Endothelial cell (in vitro differentiated cells): ENCODE results near the gene HDLBP. TPM values are rescaled to one million over a fixed set of nuclear protein-coding genes. Genes with fewer than 3 reads are reported as not detected.

Experiments
- DNase-seq: peaks from one replicate; pipeline ENCODE4 v3.0.0; 2021; ENCODE audit warnings: low spot score
- H3K27ac Mint-ChIP-seq: one replicate; pipeline ENCODE4 v1.8.0; 2021; ENCODE audit warnings: mixed read lengths, inconsistent platforms; ENCODE audit not compliant: unreplicated experiment
- H3K27me3 Mint-ChIP-seq: one replicate; pipeline ENCODE4 v1.8.0; 2021; ENCODE audit warnings: mild to moderate bottlenecking, moderate library complexity, mixed read lengths, inconsistent platforms; ENCODE audit not compliant: unreplicated experiment
- H3K36me3 Mint-ChIP-seq: one replicate; pipeline ENCODE4 v1.8.0; 2021; ENCODE audit warnings: mild to moderate bottlenecking, low read depth, mixed read lengths, inconsistent platforms; ENCODE audit not compliant: unreplicated experiment
- H3K4me1 Mint-ChIP-seq: one replicate; pipeline ENCODE4 v1.8.0; 2021; ENCODE audit warnings: mild to moderate bottlenecking, mixed read lengths, inconsistent platforms; ENCODE audit not compliant: unreplicated experiment
- H3K4me3 Mint-ChIP-seq: one replicate; pipeline ENCODE4 v1.8.0; 2021; ENCODE audit warnings: mild to moderate bottlenecking, mixed read lengths, inconsistent platforms; ENCODE audit not compliant: unreplicated experiment
- H3K9me3 Mint-ChIP-seq: one replicate; pipeline ENCODE4 v1.8.0; 2021; ENCODE audit warnings: mixed read lengths, inconsistent platforms; ENCODE audit not compliant: unreplicated experiment
- CTCF ChIP-seq: fragments of 200-600 bp; sonication (generic); IDR thresholded peaks from one replicate; pipeline ENCODE4 v1.5.0; 2021; ENCODE audit warnings: antibody characterized with exemption; ENCODE audit not compliant: unreplicated experiment
- total RNA-seq: library from RNA; stranded (reverse); fragmentation: NEBNext Ultra II Directional; extraction: Animal tissue kit (Norgen Biotek cat#: 25700); gene quantifications from one replicate; pipeline ENCODE4 v1.2.1, GENCODE V29; 2021; ENCODE audit not compliant: unreplicated experiment

Gene HDLBP
- total RNA-seq, 1 donor from 2014 or later = 364 TPM

- no peaks in the 10 kb centered on the region for H3K9me3 Mint-ChIP-seq
- H3K27me3 Mint-ChIP-seq = peaks cover 2% of the 10 kb centered on the region
- H3K27ac Mint-ChIP-seq = no peak overlapping the region
- peaks cover 39% of the 10 kb centered on the region for H3K36me3 Mint-ChIP-seq
- H3K4me3 Mint-ChIP-seq = no peak overlapping the region
- no peak for TF ChIP-seq CTCF
- H3K4me1 Mint-ChIP-seq = peaks cover 3% of the 10 kb centered on the region
- no peak for DNase-seq
Observed at GRCh38 chr2:241265506-241265905, 50.0 kb downstream of the HDLBP start.

- Mint-ChIP-seq H3K4me1 (no peaks in the 10 kb centered on the region), H3K9me3 (no peaks in the 10 kb centered on the region), H3K4me3 (peak overlapping the region; percentile 59), H3K27ac (no peak overlapping the region), H3K36me3 (peaks cover 37% of the 10 kb centered on the region), H3K27me3 (no peaks in the 10 kb centered on the region)
- no peak for TF ChIP-seq CTCF
- no peak for DNase-seq
Observed at GRCh38 chr2:241263061-241263460, 52.4 kb downstream of the HDLBP start.

GRCh38 chr2:241261628-241262027, 53.8 kb downstream of the HDLBP start:
- no peaks in the 10 kb centered on the region for H3K9me3 Mint-ChIP-seq
- H3K4me1 Mint-ChIP-seq = no peaks in the 10 kb centered on the region
- H3K36me3 Mint-ChIP-seq = peaks cover 29% of the 10 kb centered on the region

GRCh38 chr2:241260911-241261310, 54.6 kb downstream of the HDLBP start:
- DNase-seq = no peak
- Mint-ChIP-seq H3K9me3 (no peaks in the 10 kb centered on the region), H3K27ac (no peak overlapping the region), H3K4me3 (no peak overlapping the region), H3K4me1 (no peaks in the 10 kb centered on the region), H3K27me3 (no peaks in the 10 kb centered on the region), H3K36me3 (peaks cover 33% of the 10 kb centered on the region)
- no peak for TF ChIP-seq CTCF

More at GRCh38 chr2:241261628-241262027, 53.8 kb downstream of the HDLBP start:
- no peak for TF ChIP-seq CTCF
- DNase-seq = no peak
- H3K27me3 Mint-ChIP-seq = no peaks in the 10 kb centered on the region
- peak overlapping the region; percentile 65 for H3K4me3 Mint-ChIP-seq
- no peak overlapping the region for H3K27ac Mint-ChIP-seq

- Mint-ChIP-seq H3K27me3 (no peaks in the 10 kb centered on the region), H3K9me3 (no peaks in the 10 kb centered on the region), H3K27ac (no peak overlapping the region), H3K4me3 (no peak overlapping the region), H3K36me3 (peaks cover 46% of the 10 kb centered on the region), H3K4me1 (no peaks in the 10 kb centered on the region)
- no peak for TF ChIP-seq CTCF
- no peak for DNase-seq
Observed at GRCh38 chr2:241258505-241259280, 56.8 kb downstream of the HDLBP start.
